K562 (cell line): Measurements from ENCODE around the gene FBN1. TPM values are rescaled to one million over a fixed set of nuclear protein-coding genes. Genes with fewer than 3 reads are reported as not detected.

ENCODE experiments used
- ATAC-seq: fragments of 200-7000 bp; cut with Tn5 transposase; 3 replicates; pipeline ENCODE4 v1.9.1; 2020; ENCODE audit warnings: moderate library complexity
- BruUV-seq: library from RNA; stranded (reverse); fragments of 400-500 nt; replicated peaks from 2 replicates; lab custom pipeline; 2021; lab: Mats Ljungman, UMichigan
- CTCF ChIA-PET: fragments of 300-600 bp; formaldehyde crosslinking; extraction: SDS; loops from one replicate; lab custom pipeline; 2021; ENCODE audit warnings: low intra/inter-chr PET ratio; lab: Yijun Ruan, JAX
- POLR2A ChIA-PET: fragments of 300-600, 350-650 bp; sonication (Branson Sonifier 250); formaldehyde crosslinking; extraction: SDS; loops from one replicate; lab custom pipeline; 2021; ENCODE audit warnings: antibody characterized with exemption, inconsistent platforms; lab: Yijun Ruan, JAX
- DNase-seq, 4 experiments: peaks; one replicate each; pipeline versions ENCODE4 v3.0.0 to v3.0.0-alpha.2; 2011 to 2018; ENCODE audit warnings: low spot score in 3 of 4, mixed read lengths in 3 of 4; ENCODE audit errors: extremely low read depth in 1 of 4
- FAIRE-seq: peaks from 2 replicates; lab custom pipeline; 2011; peaks lifted over from hg19 to GRCh38; lab: Jason Lieb, UNC
- H2AFZ ChIP-seq: 2 replicates; pipeline ENCODE4 v1.6.0; 2011; ENCODE audit warnings: low read depth, low read length, control low read depth, inconsistent platforms
- H3K27ac ChIP-seq: fragments of 200-600 bp; 3 replicates; pipeline ENCODE4 v1.8.0; 2011; ENCODE audit warnings: low read depth, mild to moderate bottlenecking, control low read depth, inconsistent platforms, low read length, moderate library complexity, mixed read lengths; ENCODE audit errors: extremely low read depth
- H3K27me3 ChIP-seq, 2 experiments: fragments of 300-600 bp in 1 of 2; 2 replicates in 1 of 2; 3 replicates in 1 of 2; pipeline versions ENCODE4 v1.6.0 to v1.8.0; 2011; ENCODE audit warnings: inconsistent platforms in 2 of 2, low read length in 2 of 2, mild to moderate bottlenecking in 1 of 2, mixed read lengths in 1 of 2, moderate library complexity in 1 of 2; ENCODE audit not compliant: control insufficient read depth in 2 of 2, insufficient read depth in 2 of 2
- H3K36me3 ChIP-seq: fragments of 300-600 bp; 3 replicates; pipeline ENCODE4 v1.8.0; 2011; ENCODE audit warnings: mild to moderate bottlenecking, low read length, inconsistent platforms; ENCODE audit not compliant: control insufficient read depth, insufficient read depth
- H3K4me1 ChIP-seq, 2 experiments: fragments of 200-600 bp in 1 of 2; replicated peaks in 1 of 2; 2 replicates in 1 of 2; 3 replicates in 1 of 2; pipeline versions ENCODE4 v1.5.1 to v1.8.0; 2011; ENCODE audit warnings: inconsistent platforms in 2 of 2, low read length in 2 of 2, mild to moderate bottlenecking in 1 of 2, mixed read lengths in 1 of 2, moderate library complexity in 1 of 2; ENCODE audit not compliant: control insufficient read depth in 2 of 2, insufficient read depth in 2 of 2
- H3K4me2 ChIP-seq: 2 replicates; pipeline ENCODE4 v1.6.1; 2011; ENCODE audit warnings: low read length, control low read depth, inconsistent platforms, mixed read lengths; ENCODE audit not compliant: insufficient read depth
- H3K4me3 ChIP-seq: fragments of 200-600 bp; sonication (generic), shearing (Covaris generic); 2 replicates; pipeline ENCODE4 v1.5.1; 2016; ENCODE audit warnings: control low read depth, inconsistent platforms
- H3K79me2 ChIP-seq: fragments of 200-600 bp; 3 replicates; pipeline ENCODE4 v1.8.0; 2011; ENCODE audit warnings: low read length, inconsistent platforms; ENCODE audit not compliant: control insufficient read depth, insufficient read depth
- H3K9ac ChIP-seq, 2 experiments: 2 replicates each; pipeline versions ENCODE4 v1.6.0 to v1.6.1; 2011; ENCODE audit warnings: low read depth in 2 of 2, low read length in 2 of 2, control low read depth in 1 of 2, inconsistent platforms in 1 of 2, mild to moderate bottlenecking in 1 of 2, mixed read lengths in 1 of 2; ENCODE audit not compliant: insufficient read depth in 1 of 2
- H3K9me1 ChIP-seq: one replicate; pipeline ENCODE4 v1.6.0; 2011; ENCODE audit warnings: inconsistent platforms, mild to moderate bottlenecking, low read length, moderate library complexity; ENCODE audit not compliant: control insufficient read depth, insufficient read depth
- H3K9me3 ChIP-seq: replicated peaks from 2 replicates; pipeline ENCODE4 v1.5.1; 2011; ENCODE audit warnings: low read depth, low read length, inconsistent platforms; ENCODE audit not compliant: control insufficient read depth, insufficient read depth
- H4K20me1 ChIP-seq: replicated peaks from 2 replicates; pipeline ENCODE4 v1.6.1; 2011; ENCODE audit warnings: low read length, inconsistent platforms, mixed read lengths; ENCODE audit not compliant: control insufficient read depth, insufficient read depth
- DNMT1 ChIP-seq: fragments of 450-650 bp; IDR thresholded peaks from 2 replicates; pipeline ENCODE4 v1.6.1; 2016; ENCODE audit warnings: antibody characterized with exemption, mild to moderate bottlenecking
- MECOM ChIP-seq: fragments of 250-450 bp; sonication (Bioruptor Pico); IDR thresholded peaks from 2 replicates; pipeline ENCODE4 v1.8.0; 2022; ENCODE audit warnings: inconsistent platforms
- SETDB1 ChIP-seq: IDR thresholded peaks from one replicate; pipeline ENCODE4 v1.6.1; 2012; ENCODE audit warnings: low read length, control low read depth, inconsistent platforms
- SPI1 ChIP-seq: IDR thresholded peaks from 2 replicates; pipeline ENCODE4 v1.6.1; 2011; ENCODE audit warnings: low read depth, low read length, control low read depth, borderline replicate concordance
- TGIF2 ChIP-seq: sonication (generic); formaldehyde crosslinking; IDR thresholded peaks from 2 replicates; pipeline ENCODE4 v1.8.1; 2022; ENCODE audit warnings: mild to moderate bottlenecking, missing genetic modification reagents, moderate library complexity
- XRCC5 ChIP-seq: fragments of 200-400 bp; formaldehyde crosslinking; IDR thresholded peaks from 2 replicates; pipeline ENCODE4 v1.6.1; 2017; ENCODE audit warnings: low read depth, mild to moderate bottlenecking, low read length
- WGBS: fragments of 100-300 bp; shearing (Covaris generic); methylation state at CpG from one replicate; pipeline ENCODE4 v1.1.6; 2016; ENCODE audit warnings: low coverage, mixed read lengths; ENCODE audit not compliant: insufficient coverage; ENCODE audit errors: missing lambda C conversion rate; 5-methylcytosine and 5-hydroxymethylcytosine counted together
- in situ Hi-C: fragments of 300-500 bp; cut with MboI; formaldehyde crosslinking; loops from 4 replicates; pipeline ENCODE4 v1.15.0; 2018; ENCODE audit warnings: inconsistent platforms, mixed read lengths
- intact Hi-C: fragments of 100-400 bp; cut with micrococcal nuclease; formaldehyde crosslinking; loops from 2 replicates; pipeline ENCODE4 v1.14.2; 2022
- polyA plus RNA-seq, 8 experiments: library from polyadenylated mRNA; depleted of rRNA in 4 of 8; stranded (reverse) in 5 of 8; unstranded in 3 of 8; fragments of >200 nt; fragmentation: Nextera tagmentation in 2 of 8; fragmentation: Illumina TruSeq in 1 of 8; extraction: Ambion mirVana in 2 of 8; extraction: Trizol in 1 of 8; gene quantifications; 2 replicates each; pipeline versions ENCODE4 v1.2.1 to v1.2.3, GENCODE V29; 2011 to 2014; ENCODE audit warnings: inconsistent platforms in 1 of 8, missing spikeins in 1 of 8
- total RNA-seq, 7 experiments: library from RNA; depleted of rRNA in 6 of 7; stranded (reverse); fragments of >200 nt in 6 of 7; fragmentation: Illumina TruSeq in 2 of 7; extraction: Trizol in 2 of 7; gene quantifications; 2 replicates each; pipeline versions ENCODE4 v1.2.1 to v1.2.3, GENCODE V29; 2011 to 2021; ENCODE audit warnings: low replicate concordance in 1 of 7
- TF ChIP-seq, protein P1 (sequence below): fragments of 450-650 bp; IDR thresholded peaks from 2 replicates; pipeline ENCODE4 v1.6.1; 2016; ENCODE audit warnings: missing biosample characterization, missing genetic modification characterization
- TF ChIP-seq, protein P2 (sequence below): fragments of 450-650 bp; formaldehyde crosslinking; IDR thresholded peaks from 2 replicates; pipeline ENCODE4 v1.4.0; 2022; ENCODE audit warnings: missing genetic modification characterization

Gene FBN1
- total and polyA plus RNA-seq, 9 of the 15 experiments (the other 6 are each of a cell fraction or from before 2014, with no cell fraction given): 0.15 to 1.2 (median 0.60) TPM

DNA sequence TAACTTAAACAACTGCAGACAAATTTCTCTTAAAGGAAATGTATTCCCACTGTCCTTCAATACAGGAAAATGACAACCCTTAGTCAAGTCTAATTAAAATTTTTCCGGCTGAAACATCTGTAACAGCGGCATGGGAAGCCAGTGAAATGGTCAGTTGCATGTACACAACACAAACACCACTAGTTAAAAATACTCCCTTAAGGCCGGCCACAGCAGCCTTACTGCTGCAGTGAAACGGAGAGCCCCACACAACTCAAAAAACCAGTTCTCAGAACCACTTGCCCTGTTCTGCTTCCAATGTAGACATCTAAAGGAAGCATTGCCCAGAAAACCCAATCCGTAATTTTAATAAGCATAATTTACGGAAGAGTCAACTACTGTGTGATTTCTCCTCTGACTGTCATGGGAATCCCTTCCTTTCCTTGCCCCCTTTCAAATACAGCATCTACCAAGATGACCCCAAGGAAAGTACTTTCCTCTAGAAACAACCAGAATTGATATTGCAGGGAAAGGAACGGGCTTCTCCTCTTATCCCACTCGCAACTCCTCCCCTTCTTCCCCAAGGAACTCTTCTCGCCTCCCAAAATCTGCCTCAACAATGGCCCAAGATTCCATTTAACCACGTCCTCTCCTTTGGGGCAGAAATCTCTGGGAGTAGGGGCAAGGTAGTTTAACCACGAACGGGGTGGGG is 1.6 kb downstream of the FBN1 start (continued):
- TF ChIP-seq, protein P1, sequence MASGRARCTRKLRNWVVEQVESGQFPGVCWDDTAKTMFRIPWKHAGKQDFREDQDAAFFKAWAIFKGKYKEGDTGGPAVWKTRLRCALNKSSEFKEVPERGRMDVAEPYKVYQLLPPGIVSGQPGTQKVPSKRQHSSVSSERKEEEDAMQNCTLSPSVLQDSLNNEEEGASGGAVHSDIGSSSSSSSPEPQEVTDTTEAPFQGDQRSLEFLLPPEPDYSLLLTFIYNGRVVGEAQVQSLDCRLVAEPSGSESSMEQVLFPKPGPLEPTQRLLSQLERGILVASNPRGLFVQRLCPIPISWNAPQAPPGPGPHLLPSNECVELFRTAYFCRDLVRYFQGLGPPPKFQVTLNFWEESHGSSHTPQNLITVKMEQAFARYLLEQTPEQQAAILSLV (tag): no peak
- TF ChIP-seq TGIF2 (CRISPR knock-in tag): no peak
- TF ChIP-seq DNMT1: no peak
- TF ChIP-seq SETDB1: no peak
- TF ChIP-seq, protein P2, sequence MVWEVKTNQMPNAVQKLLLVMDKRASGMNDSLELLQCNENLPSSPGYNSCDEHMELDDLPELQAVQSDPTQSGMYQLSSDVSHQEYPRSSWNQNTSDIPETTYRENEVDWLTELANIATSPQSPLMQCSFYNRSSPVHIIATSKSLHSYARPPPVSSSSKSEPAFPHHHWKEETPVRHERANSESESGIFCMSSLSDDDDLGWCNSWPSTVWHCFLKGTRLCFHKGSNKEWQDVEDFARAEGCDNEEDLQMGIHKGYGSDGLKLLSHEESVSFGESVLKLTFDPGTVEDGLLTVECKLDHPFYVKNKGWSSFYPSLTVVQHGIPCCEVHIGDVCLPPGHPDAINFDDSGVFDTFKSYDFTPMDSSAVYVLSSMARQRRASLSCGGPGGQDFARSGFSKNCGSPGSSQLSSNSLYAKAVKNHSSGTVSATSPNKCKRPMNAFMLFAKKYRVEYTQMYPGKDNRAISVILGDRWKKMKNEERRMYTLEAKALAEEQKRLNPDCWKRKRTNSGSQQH (CRISPR knock-in tag): no peak
- no peak for TF ChIP-seq XRCC5
- TF ChIP-seq MECOM (CRISPR knock-in tag): no peak
- TF ChIP-seq, all 486 proteins: peak for 0

GRCh38 chr15:48643206-48643605 is 2.3 kb downstream of the FBN1 start:
- intact Hi-C loops (no loop called here), in situ Hi-C loops (no loop called here)
- H3K9me1 ChIP-seq: no peaks in the 10 kb centered on the region
- no peaks in the 10 kb centered on the region for H3K4me1 ChIP-seq
- FAIRE-seq: no peak
- no peak overlapping the region for H3K9ac ChIP-seq
- no peaks in the 10 kb centered on the region for H3K9me3 ChIP-seq
- no peak for ATAC-seq
- WGBS: 10% methylated on average over 3 of the region's 3 CpGs
- no peaks in the 10 kb centered on the region for H3K79me2 ChIP-seq
- no peak overlapping the region for H3K27ac ChIP-seq
- CTCF ChIA-PET: no interaction called here
- no peaks in the 10 kb centered on the region for H3K36me3 ChIP-seq
- no peak for TF ChIP-seq SPI1
- DNase-seq: no peak
- POLR2A ChIA-PET: interaction anchor here (0.6 kb wide), 1 partner anchor 291 kb away, joined by 3 read pairs; no protein-coding TSS in a partner anchor
- H4K20me1 ChIP-seq: no peaks in the 10 kb centered on the region
- H2AFZ ChIP-seq: no peak overlapping the region
- BruUV-seq: no TSS peak
- no peaks in the 10 kb centered on the region for H3K27me3 ChIP-seq
- no peak overlapping the region for H3K4me3 ChIP-seq
- no peak overlapping the region for H3K4me2 ChIP-seq
